NCI-H345 (cell line): ENCODE measurements around the gene ARSK.
A peak's percentile ranks its signal among the peaks of the same experiment; 100 is the strongest.

Source experiments
- DNase-seq: peaks from one replicate; lab custom pipeline; 2025; lab: John Stamatoyannopoulos, UW

The ARSK gene

DNA sequence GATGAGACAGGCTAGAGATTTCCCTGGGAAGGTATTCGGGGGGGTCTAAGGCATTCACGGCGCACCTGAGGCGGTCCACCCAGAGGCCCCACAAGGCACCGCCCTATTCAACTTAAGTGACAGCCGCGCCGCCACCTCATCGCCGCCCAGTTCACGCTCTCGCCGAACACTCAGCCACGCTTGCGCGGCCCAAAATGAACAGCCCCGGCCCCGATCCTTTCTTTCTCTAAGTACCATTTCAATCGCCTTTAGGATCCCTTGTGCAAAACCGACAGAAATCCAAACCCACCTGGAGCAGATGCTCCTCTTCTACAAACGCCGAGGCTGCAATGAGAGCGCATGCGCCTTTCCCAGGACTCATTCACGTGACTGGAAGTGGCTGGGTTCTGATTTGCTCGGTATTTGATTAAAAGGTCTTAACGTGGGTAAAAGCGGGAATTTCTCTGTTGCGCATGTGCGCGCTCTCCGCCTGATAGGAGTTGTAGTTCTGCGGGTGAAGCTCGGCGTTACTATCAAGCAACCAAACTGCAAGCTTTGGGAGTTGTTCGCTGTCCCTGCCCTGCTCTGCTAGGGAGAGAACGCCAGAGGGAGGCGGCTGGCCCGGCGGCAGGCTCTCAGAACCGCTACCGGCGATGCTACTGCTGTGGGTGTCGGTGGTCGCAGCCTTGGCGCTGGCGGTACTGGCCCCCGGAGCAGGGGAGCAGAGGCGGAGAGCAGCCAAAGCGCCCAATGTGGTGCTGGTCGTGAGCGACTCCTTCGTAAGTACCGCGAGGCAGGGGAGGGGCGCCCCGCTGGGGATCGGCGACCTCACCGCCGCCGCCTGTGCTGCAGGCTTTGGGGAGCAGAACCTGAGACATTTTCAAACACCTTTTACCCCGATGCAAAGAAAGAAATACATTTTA is at the start of gene ARSK, which contains the start of gene SKIC3:
Gene ARSK, plus strand, starts transcription at position 455 of the 902 bp plus-strand sequence. Its CDS starts 178 bp downstream, at position 633.
Gene SKIC3, minus strand, starts transcription at position 331 of the 902 bp plus-strand sequence. CDS start 7,827 bp downstream, outside the sequence.
- DNase-seq = peak; percentile 96

DNA sequence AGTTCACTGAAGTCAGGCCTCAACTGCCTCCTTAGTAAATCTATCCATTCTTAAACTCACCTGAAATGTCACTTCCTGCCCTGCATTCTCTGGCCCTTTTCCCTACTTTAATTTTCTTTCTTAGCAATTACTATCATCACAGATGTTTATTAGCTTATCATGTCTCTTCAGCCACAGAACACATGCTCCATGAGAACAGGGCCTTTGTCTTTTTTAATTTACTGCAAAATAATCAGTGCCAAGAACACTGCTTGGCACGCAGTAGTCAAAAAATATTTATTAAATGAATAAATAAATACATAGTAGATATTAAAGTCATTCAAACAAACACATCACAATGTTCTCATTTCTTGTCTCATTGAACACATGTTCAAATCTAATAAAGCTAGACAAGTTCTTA is 46.4 kb upstream of the ARSK start:
- no peak for DNase-seq

DNA sequence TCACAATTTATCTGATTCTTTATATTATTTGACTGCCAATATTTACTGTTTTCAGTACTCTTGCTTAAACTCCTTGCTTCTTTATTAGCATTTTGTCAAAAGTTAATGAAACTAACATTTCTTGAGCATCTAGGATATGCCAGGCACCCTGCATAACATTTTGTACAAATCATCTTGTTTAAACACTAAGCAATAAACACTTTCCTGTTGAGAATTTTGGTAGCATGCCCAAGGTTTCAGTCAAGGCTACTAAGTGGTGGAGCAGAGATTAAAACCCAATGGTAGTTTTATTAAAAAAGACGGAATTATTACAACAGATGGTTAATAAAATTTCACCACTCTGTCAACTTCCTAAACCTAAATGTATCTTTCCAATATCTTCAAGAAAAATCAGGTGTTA is 43.3 kb upstream of the ARSK start:
- DNase-seq = no peak

DNA sequence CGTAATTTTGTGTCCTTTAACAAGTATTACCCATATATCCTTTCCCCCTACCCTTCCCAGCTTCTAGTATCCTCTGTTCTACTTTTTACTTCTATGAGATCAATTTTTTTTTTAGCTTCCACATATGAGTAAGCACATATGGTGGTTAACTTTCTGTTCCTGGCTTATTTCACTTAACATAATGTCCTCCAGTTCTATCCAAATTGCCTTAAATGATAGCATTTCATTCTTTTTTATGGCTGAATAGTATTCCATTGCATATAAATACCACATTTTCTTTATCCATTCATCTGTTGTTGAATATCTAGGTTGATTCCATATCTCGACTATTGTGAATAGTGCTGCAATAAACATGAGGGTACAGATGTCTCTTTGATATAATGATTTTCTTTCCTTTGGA is 36.5 kb upstream of the ARSK start:
- DNase-seq = no peak

DNA sequence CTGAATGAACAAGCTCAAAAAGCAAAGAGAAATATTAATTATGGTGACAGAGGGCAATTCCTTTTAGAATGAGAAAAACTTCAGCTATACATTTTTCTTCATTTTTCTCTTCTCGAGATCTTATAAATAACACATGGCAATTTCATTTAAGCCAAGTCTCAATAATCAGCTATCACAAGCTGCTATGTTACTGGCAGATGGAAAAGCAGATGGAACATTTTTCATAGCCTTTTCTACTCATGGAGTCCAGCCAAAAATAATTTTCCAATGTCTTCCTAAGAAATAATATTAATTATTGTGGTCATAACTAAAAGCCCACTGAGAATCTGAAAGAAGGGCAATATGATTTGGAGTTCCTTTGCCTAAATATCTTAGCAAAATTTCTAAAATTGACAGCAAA is 35.8 kb upstream of the ARSK start:
- DNase-seq = no peak

GRCh38 chr5:95519681-95520080 is 35.2 kb upstream of the ARSK start:
- DNase-seq = no peak

DNA sequence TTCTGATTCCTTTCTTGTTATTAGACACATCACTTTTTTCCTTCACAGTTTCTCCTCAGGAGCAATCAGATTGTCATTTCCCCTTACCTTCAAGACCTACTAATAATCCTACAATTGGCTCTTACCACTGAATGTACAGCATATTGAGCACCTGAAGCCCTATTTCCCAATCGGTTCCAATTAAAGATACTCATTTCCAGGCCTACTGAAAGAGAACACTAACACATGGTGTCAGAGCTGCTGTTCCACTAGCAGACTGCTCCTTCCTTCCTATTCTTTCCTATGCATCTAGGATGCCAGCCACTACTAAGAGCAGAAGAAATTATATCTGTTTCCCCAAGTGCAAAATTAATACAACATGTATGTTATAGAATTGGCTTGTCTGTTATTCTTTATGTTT is 34.7 kb upstream of the ARSK start:
- no peak for DNase-seq

- no peak for DNase-seq
Measured at GRCh38 chr5:95524423-95524822, 30.5 kb upstream of the ARSK start.

- no peak for DNase-seq
Measured at GRCh38 chr5:95526871-95527270, 28.0 kb upstream of the ARSK start.

GRCh38 chr5:95528565-95528964 is 26.3 kb upstream of the ARSK start:
- DNase-seq = no peak

- no peak for DNase-seq
Measured at GRCh38 chr5:95530416-95530815, 24.5 kb upstream of the ARSK start.

DNA sequence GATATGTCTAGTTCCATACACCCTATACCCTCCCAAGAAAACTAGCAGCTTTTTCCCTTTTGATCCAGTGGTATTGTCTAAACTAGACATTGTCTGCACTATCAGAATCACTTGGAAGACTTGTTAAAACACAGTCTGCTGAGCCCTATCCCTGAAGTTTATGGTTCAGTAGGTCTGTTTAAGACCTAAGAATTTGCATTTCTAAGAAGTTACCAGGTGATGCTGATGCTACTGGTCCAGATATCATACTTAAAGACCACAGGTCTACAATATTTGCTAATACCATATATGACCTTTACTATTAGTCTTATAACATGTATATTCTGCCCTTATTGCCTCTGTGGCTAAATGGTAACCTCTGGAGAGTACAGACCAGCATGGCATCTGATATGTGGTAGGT is 23.4 kb upstream of the ARSK start:
- no peak for DNase-seq

DNA sequence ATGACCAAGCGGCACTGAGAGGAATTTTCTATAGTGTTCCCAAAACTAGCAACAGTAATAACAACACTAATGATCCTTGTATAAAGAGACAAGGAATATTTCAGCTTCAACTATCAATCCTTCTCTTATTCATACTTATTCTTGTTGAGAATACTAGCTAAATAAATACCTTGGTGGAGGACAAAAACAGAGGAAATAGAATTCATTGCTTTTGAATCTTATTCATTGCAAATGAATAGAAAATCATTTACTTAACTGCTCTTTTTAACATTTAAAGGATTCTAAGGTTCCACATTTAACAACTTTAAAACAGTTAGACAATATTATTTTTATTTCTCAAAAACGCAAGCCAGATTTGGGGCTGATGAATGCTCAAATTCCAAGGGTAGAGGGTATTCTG is 22.5 kb upstream of the ARSK start:
- DNase-seq = no peak

GRCh38 chr5:95533106-95533505 is 21.8 kb upstream of the ARSK start:
- no peak for DNase-seq

GRCh38 chr5:95533761-95534160 is 21.1 kb upstream of the ARSK start:
- DNase-seq = no peak

- DNase-seq = no peak
Measured at GRCh38 chr5:95537501-95537900, 17.4 kb upstream of the ARSK start.

GRCh38 chr5:95543017-95543705 is 11.7 kb upstream of the ARSK start:
- no peak for DNase-seq

GRCh38 chr5:95549030-95549429 is 5.9 kb upstream of the ARSK start:
- DNase-seq = no peak

DNA sequence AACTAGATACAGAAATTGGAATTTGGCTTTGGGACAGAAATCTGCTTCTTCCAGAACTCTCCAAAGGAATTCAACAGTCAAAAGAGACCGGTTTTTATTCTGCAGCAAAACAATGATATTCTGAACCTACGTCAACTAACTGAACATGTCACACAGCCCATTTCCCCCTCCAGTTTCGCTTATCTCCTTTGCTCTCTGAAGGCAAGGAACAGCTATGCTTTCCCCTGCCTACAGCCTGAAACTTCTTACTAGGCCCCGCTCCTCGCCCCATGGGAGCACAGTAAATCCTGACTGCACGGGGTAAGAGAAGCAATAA is 612 bp upstream of the ARSK start:
- DNase-seq = no peak

GRCh38 chr5:95555553-95555952 is 652 bp downstream of the ARSK start:
- no peak for DNase-seq

DNA sequence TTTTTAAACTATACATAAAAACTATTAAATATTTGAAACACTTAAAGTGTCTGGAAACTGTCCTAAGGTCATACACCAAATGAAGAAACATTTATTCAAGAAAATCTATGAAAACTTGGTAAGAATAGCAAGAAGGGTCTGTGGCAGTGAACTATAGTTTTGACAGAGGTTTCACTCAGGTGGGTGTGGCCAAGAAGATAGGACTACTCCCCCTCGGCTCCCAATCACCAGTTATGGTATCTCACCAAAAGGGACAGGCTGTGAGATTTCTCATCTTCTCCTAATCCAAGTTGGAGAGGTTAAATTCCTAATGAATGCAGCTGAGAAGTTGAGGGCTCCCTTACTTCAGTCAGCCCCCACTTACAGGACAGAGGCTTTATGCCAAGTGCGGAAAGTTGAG is 2.9 kb downstream of the ARSK start:
- DNase-seq = no peak

DNA sequence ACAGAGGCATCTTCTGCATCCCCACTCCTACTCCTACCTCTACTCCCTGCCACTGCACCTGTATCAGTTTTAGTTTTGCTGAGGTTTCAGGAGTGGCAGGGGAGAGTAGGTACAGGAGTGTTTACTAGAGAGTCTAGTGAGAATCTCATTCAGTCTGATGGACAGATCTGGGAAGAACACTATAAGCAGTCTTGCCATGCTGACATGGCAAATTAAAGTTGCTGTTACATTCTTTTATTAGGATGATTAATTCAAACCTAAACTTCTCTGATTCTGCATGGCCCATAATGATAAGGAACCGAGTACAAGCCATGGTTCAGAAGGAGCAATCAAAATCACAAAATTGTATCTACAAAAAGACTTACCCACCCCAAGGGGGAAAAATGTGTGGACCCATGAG is 7.4 kb downstream of the ARSK start:
- no peak for DNase-seq

- DNase-seq = no peak
Measured at GRCh38 chr5:95563367-95563766, 8.5 kb downstream of the ARSK start.
